Prostate gland (tissue), 2 donors: ENCODE data around the gene PTPRM.

ENCODE experiments used
- CTCF ChIP-seq, 4 experiments: fragments of 200-600 bp in 2 of 4; fragments of 450-650 bp in 2 of 4; sonication (generic) in 2 of 4; IDR thresholded peaks; 1 replicate in 3 of 4; 2 replicates in 1 of 4; pipeline ENCODE4 v1.5.1; 2016 to 2019; ENCODE audit warnings: antibody characterized with exemption in 4 of 4, mild to moderate bottlenecking in 2 of 4, moderate library complexity in 2 of 4
- POLR2A ChIP-seq: fragments of 450-650 bp; IDR thresholded peaks from one replicate; pipeline ENCODE4 v1.6.1; 2016; ENCODE audit warnings: antibody characterized with exemption, mild to moderate bottlenecking
- POLR2AphosphoS5 ChIP-seq: sonication (generic); formaldehyde crosslinking; IDR thresholded peaks from one replicate; pipeline ENCODE4 v1.6.1; 2017; ENCODE audit warnings: antibody characterized with exemption

DNA sequence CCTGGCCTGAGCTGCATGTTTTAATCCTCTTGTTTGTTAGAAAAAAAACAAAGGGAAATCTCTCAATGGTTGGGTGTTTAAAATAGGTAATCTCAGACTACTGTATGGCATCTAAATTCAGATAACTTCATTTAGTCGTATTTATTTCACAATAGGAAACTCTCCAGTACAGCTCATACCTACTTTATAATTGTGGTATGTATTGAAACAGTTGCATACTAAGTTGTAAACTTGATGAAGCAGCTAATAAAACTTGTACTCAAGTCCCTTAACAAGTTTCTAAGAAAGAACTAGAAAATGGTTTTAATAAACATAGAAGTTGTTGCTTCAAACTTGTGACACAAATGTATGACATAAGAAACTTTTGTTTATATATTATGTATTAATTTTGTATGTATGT, 334.5 kb downstream of the PTPRM start:
- TF ChIP-seq CTCF (IDR thresholded peaks at IDR 0.05) (no peak), POLR2A (no peak), POLR2AphosphoS5 (no peak)
